Inferior parietal cortex (tissue), 1 donor: ENCODE results near the gene PLOD2.
A peak's percentile ranks its signal among the peaks of the same experiment; 100 is the strongest.

ENCODE experiments used
- DNase-seq: peaks from one replicate; pipeline ENCODE4 v3.0.0-alpha.2; 2016; ENCODE audit errors: extremely low spot score

The PLOD2 gene

DNA sequence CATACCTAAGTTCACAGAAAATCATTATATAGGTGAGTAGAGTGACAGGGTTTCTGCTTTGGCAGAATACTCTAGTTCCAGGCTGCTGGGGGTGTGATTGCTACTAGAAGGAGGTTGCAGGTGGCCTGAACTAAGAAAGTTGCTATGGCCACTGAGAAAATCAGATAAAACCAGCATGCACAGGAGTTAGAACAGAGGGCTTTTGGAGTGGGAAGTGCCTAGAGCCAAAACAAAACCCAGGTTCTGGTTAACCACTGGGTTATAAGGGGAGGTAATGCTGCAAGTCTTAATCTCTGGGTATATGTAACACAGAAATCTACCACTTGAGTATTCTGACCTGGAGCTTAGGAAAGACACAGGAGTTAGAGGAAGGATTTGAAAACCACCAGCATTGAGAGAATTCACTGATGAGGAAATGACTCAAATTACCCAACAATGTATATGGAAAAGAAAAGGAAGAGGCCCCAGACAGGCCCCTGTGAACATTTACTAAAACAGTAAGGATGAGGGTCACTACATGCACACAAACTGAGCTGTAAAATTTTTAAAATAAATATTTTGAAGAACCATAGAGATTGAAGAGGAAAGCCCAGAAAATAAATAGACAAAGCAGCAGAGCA is 60.0 kb downstream of the PLOD2 start:
- no peak for DNase-seq

GRCh38 chr3:146100180-146100579 is 60.8 kb downstream of the PLOD2 start:
- no peak for DNase-seq

DNA sequence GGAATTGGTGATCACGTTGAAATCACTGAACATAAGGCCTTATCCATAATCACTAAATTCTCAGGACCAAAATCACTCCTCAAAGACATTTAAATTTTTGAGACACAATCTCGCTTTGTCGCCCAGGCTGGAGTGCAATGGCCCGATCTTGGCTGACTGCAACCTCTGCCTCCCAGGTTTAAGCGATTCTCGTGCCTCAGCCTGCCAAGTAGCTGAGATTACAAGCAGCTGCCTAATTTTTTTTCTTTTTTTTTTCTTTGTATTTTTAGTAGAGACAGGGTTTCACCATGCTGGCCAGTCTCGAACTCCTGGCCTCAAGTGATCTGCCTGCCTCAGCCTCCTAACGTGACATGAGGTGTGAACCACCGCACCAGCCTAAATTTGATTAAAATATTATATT is 61.7 kb downstream of the PLOD2 start:
- DNase-seq: no peak

- DNase-seq: no peak
Measured at GRCh38 chr3:146093896-146094295, 67.1 kb downstream of the PLOD2 start.

DNA sequence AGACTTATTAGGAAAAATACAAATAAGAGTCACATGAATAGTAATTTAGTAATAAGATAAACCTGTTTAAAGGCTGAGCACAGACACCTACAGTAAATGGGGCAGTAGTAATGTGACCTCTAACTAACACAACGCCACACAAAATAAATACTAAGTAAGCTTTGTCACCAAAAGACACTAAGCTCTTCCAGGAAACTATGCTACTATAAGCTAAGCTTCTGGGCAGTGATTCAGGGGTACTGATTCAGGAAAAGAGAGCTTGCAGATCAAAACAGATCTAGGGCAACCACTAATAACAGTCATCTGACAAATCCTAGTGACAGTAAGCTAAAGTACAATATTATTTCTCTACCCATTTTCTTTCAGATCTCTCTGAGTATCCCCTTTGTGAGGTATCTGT is 68.8 kb downstream of the PLOD2 start:
- no peak for DNase-seq

GRCh38 chr3:146091397-146091796 is 69.6 kb downstream of the PLOD2 start:
- no peak for DNase-seq

DNA sequence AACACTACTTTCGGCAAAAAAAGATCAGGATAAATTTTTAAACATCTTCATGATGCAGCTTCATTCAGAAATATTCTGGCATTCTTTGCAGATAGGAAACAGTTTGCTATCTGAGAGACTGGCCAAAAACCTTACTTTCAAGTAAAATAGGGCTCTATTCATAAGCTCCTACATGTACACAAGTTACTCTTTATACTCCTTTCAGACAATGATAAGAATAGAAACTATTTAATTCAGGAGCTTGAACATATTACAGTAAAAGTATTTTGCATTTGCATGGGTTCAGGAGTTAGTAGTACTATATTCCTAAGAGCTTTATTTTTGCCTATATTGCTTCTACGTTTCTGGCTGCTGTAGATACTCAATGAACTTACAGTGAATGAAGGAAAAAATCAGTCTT is 70.5 kb downstream of the PLOD2 start:
- DNase-seq: no peak

- DNase-seq: no peak
Measured at GRCh38 chr3:146088840-146089239, 72.1 kb downstream of the PLOD2 start.

GRCh38 chr3:146087116-146087515 is 73.9 kb downstream of the PLOD2 start:
- DNase-seq: no peak

DNA sequence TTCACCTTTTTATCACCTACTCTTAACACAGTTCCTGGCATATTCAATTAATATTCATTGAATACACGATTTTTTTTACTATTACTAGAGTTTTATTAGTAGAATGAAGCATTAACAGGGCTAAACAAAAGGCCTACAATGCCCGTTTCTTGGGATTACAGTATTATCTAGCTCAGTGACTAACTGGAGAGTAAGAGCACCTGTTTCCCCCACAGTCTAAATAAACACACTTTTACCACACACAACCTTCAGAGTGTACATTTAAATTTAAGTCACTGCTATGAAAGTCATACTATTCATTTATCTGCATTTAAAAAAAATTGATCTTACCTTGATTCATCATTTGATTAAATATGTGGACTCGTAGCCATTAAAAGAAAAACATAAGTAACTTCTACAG is 74.8 kb downstream of the PLOD2 start:
- no peak for DNase-seq

DNA sequence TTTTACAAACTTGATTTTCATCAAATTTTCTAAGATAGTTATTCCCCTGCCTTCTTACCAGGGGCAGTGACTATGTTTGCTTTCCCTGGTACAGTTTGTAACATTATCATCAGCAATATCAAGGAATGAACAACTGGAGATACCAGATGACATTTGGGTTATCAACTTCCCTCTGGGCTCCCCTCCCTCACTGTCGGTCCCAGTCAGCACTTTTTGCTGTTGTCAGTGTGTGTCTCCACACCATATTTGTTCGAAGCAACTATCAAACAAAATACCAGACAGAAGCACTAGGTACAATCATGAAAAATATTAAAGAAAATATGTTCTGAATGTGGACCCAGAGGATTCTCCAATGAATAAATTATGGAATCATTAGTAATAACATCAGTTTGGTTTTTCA is 75.3 kb downstream of the PLOD2 start:
- DNase-seq: no peak

GRCh38 chr3:146080578-146080977 is 80.4 kb downstream of the PLOD2 start:
- DNase-seq: no peak

GRCh38 chr3:146078031-146078430 is 83.0 kb downstream of the PLOD2 start:
- no peak for DNase-seq

- no peak for DNase-seq
Measured at GRCh38 chr3:146077181-146077580, 83.8 kb downstream of the PLOD2 start.

DNA sequence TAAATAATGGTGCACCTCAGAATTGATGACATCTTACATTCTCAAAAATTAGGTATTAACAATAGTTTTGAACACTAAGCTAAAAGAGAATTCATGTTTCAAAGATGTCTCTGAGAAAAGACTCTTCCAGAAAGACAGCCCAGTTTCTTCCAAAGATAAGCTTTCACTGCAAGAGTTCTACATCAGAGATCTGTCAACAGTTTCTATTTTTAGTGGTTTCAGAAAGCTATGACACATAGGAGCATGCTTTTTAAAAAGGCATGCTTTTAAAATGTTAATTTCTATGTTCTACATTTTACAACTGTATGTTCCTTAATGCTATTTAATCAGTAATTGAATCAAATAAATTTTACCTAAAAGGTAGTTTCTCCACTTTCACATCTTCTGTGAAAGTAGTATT is 88.2 kb downstream of the PLOD2 start:
- DNase-seq: no peak

DNA sequence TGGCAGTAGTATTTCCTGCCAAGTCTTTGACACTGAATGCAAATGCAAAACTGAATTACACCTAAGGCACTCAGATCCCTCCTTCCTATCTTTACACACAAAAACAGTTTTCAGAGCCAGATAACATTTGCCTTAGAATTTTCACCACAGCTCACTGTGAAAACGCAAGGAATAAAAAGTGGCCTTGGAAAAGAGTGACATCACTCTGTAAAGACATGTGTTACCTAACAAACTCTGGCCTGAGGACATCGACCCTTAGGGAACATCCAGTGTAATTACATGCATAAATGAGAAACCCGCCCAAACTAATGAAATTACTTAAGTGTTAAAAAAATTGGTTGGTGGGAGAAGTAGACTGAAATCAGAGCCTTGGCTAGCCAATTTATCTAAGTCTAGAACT is 88.9 kb downstream of the PLOD2 start:
- DNase-seq: no peak

DNA sequence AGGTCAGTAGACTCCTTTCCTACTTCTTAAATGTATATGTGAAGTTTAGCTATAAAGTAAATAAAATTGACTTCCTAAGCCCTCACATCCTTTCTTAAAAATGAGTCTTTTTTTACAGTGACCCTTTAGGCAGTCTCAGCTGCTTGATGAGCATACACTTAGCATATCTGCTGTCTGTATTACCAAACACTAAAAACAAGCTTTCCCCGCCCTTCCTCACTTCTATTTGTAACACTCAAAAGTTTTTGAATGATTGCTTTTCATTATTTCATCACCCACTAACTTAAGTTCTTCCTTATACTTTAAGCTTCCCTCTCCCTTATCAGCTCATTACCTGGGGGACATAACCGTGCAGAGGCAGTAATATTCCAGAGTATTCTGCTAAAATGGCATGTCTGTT is 89.4 kb downstream of the PLOD2 start:
- DNase-seq: no peak

DNA sequence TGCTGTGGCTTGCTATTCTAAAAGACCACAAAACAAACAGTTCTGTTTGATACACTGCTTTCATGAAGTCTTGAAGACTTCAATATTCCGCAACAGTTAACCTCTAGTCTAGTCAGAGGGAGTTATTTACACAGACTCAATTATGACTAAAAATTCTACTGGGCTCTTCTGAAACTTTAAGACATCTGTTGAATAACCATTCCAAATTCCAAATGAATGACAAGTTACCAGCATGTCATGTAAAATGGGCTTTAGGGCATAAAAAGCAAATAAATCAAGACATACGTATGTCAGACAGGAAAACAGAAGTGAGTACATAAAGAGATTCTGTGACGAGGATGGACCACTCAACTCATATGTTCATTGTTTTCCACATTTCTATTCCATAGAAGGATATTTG is 93.9 kb downstream of the PLOD2 start:
- DNase-seq: no peak

DNA sequence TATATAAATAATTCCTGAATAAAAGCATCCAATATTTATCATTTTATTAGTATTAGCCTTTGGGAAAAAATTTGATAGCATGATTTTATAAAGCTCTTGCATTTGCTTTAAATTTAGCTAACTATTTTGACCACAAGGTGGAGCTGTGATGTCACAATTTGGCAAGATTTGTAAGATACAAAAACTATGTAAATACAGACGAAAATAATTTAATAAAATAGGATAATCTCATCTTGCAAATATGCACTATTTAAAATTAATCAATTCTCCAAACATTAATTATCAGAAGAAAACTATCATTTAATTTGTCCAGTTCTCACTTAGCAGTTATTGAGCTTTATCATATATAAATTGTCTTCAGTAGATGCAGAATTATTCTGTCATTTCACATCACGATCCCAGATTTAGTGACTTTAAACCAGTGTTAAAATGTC is 95.4 kb downstream of the PLOD2 start:
- peak; percentile 88 for DNase-seq

GRCh38 chr3:146058241-146058640 is 102.7 kb downstream of the PLOD2 start:
- DNase-seq: no peak

DNA sequence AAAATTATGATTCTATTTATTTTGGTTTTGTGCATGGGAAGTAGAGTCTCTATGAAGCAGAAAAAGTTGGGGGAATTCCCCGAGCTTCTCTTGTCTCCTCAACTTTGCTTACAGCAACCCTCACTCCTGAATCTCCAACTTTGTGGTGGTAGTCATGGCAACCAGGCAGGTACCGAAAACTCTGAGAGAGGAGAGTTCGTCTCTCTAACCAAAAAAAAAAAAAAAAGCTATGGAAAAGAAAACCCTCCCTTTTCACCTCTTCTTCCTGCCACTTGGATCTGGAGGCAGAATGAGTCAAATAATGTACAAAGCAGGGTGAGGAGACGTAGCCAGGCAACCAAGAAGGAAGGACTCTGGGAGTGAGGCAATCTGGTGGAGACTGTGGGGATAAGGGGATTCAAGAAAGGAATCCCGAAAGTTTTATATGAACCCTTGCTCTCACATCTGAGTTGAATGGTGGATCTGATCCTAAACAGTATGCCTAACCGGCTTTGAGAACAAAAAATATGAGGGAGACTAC is 108.1 kb downstream of the PLOD2 start:
- DNase-seq: no peak

DNA sequence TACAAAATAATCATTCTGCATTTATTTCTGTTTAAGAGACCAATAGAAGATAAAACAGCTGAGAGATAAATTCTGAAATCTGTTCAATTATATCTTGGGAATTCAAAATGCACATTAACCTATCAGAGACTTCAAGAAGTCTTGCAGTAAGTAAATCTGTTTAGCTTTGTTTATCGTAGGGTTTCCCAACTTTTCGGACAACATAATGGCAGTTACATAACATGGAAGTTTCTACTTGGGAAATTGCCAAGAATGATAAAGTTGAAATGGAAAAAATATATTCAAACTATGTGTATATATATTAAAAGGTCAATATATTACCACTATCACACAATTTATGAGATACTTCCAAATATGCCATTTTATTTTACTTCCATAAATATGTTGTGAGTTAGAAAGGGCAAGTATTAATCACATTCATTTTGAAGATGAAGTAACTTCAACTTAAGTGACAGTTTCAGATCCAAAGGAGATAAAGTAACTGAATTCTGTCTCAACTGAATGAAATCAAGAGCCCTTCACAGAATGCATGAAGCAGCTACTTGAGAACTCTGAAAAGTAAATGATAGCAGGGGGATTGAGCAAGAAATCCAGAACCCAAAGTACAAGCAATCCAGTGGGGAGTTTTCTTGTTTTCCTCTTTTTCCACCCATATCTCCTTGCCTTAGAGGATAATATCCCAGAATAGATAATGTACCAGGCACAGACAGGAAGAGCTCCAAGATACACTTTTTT is 108.8 kb downstream of the PLOD2 start:
- no peak for DNase-seq

DNA sequence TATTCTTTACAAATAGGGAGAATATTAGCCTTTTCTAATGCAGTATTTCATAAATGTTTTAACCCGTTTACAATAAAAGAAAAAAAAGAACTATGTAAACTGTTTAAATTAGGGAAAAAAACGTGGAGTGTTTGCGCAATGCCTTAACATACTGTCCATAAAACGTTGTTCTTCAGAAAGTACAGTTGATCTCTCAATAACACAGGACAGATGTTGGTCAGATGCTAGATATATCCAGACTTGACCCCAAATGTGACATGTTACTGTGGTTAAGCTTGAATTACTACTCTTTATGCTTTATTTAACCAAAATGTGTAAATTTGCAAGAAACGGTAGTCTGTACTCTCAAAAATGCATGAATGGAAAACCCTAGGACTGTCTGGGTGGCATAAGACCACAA is 110.3 kb downstream of the PLOD2 start:
- no peak for DNase-seq

- DNase-seq: no peak
Measured at GRCh38 chr3:146047485-146047884, 113.5 kb downstream of the PLOD2 start.
